Measurements from ENCODE around the gene BUB1. TPM values are rescaled to one million over a fixed set of nuclear protein-coding genes. Genes with fewer than 3 reads are reported as not detected.

The BUB1 gene
- total and polyA plus RNA-seq, 9 of the 15 experiments (the other 6 are each of a cell fraction or from before 2014, with no cell fraction given) = 73.4 to 247 (median 118) TPM

GRCh38 chr2:110677530-110678456 is at the start of gene BUB1 (continued):
- TF ChIP-seq CUX1 (CRISPR knock-in tag; IDR thresholded peaks at IDR 0.05) = no peak
- no peak for TF ChIP-seq CREB3 (tag; conservative IDR thresholded peaks at IDR 0.05; ENCODE audit: low read depth)
- no peak for TF ChIP-seq U2AF2 (optimal IDR thresholded peaks at IDR 0.05; ENCODE audit: low read depth, low read length)
- TF ChIP-seq ATF6 (CRISPR knock-in tag; IDR thresholded peaks at IDR 0.05) = 0 out of 2 replicates have a peak, but pooled peaks have one; percentile 24
- 0 out of 4 replicates have a peak, but pooled peaks of 1 of the 2 experiments have one; percentile 12 for TF ChIP-seq RCOR1 (IDR thresholded peaks at IDR 0.05; ENCODE audit: borderline replicate concordance in 1 of 2, low read depth in 2 of 2, low read length in 2 of 2)
- no peak for TF ChIP-seq DDX20 (tag; IDR thresholded peaks at IDR 0.05; ENCODE audit: low read depth)

All from K562 (cell line).